ENCODE results near the gene LRRC1.

DNA sequence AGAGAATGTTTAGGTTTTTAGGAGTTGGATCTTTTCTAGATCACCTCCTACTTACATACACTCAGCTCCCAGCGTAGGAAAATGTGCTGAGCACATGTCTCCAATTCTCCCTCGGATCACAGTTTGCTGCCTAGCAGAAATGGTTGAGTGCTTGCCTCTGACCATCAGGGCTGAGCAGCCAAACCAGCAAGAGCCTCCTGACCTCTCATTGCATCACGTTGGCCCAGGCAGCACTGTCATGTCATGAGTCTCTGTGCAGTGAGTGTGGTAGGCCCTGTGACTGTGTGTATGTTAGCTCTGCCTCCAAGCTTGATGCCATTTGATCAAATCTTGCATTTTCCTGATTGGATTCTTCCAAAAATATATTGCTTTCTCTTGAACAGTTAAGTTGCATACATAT is 112.0 kb downstream of the LRRC1 start:
- TF ChIP-seq GATA2 (IDR thresholded peaks at IDR 0.05; ENCODE audit: low read depth, low read length): no peak
- TF ChIP-seq GATA3 (IDR thresholded peaks at IDR 0.05; ENCODE audit: low read depth, low read length): no peak
